ENCODE data around the gene ACTR2.

Gene ACTR2

DNA sequence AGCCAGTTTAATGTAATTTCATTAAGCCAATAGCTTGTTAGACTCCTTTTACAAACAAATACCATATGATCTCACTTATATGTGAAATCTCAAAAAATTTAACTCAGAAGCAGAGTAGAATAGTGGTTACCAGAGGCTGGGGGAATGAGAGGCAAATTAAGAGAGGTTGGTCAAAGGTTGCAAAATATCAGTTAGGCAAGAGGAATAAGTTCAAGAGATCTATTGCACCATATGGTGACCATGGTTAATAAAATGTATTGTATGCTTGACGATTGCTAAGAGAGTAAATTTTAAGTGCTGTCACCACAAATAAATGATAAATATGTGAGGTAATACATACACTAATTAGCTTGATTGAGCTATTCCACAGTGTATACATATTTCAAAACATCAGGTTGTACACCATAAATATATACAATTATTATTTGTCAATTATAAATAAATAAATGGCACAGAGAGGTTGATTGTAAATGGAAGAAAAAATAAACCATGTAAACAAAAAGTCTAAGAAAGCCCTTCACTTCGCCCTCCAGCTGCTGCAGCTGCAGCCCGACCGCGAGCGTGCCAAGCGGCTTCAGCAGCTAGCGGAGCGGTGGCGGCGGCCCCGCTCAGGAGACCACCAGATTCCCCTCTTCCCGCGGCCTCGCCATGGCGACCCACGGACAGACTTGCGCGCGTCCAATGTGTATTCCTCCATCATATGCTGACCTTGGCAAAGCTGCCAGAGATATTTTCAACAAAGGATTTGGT, 23.0 kb upstream of the ACTR2 start:
- TF ChIP-seq, protein P1, sequence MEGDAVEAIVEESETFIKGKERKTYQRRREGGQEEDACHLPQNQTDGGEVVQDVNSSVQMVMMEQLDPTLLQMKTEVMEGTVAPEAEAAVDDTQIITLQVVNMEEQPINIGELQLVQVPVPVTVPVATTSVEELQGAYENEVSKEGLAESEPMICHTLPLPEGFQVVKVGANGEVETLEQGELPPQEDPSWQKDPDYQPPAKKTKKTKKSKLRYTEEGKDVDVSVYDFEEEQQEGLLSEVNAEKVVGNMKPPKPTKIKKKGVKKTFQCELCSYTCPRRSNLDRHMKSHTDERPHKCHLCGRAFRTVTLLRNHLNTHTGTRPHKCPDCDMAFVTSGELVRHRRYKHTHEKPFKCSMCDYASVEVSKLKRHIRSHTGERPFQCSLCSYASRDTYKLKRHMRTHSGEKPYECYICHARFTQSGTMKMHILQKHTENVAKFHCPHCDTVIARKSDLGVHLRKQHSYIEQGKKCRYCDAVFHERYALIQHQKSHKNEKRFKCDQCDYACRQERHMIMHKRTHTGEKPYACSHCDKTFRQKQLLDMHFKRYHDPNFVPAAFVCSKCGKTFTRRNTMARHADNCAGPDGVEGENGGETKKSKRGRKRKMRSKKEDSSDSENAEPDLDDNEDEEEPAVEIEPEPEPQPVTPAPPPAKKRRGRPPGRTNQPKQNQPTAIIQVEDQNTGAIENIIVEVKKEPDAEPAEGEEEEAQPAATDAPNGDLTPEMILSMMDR (IDR thresholded peaks at IDR 0.05; ENCODE audit: low read depth, low read length), result no peak
- TF ChIP-seq MYC (IDR thresholded peaks at IDR 0.05; ENCODE audit: low read depth, low read length) (no peak), POLR2A (IDR thresholded peaks at IDR 0.05; ENCODE audit: extremely low read depth, insufficient read length) (no peak)
- TF ChIP-seq, protein P2, sequence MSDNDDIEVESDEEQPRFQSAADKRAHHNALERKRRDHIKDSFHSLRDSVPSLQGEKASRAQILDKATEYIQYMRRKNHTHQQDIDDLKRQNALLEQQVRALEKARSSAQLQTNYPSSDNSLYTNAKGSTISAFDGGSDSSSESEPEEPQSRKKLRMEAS (IDR thresholded peaks at IDR 0.05; ENCODE audit: low read depth, low read length), result no peak
- DNase-seq (ENCODE audit: low read depth), result peak; percentile 82
- no peak overlapping the region for H3K4me3 ChIP-seq (ENCODE audit: low read depth, low read length)

DNA sequence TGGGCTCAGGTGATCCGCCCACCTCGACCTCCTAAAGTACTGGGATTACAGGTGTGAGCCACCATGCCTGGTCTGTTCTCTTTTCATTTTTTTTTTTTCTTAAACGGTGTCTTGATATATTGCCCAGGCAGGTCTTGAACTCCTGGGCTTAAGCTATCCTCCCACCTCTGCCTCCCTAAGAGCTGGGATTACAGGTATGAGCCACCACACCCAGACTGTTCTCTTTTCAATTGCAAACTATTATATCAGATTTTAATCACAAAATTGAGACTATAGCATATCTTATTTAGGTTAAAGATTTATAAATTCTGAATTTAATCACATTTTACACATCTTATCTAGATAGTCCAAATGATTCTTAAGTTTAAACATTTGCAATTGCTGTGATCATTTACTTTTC, 15.5 kb upstream of the ACTR2 start:
- no peak for DNase-seq (ENCODE audit: low read depth)
- TF ChIP-seq POLR2A (IDR thresholded peaks at IDR 0.05; ENCODE audit: extremely low read depth, insufficient read length), result no peak
- TF ChIP-seq, protein P1 (IDR thresholded peaks at IDR 0.05; ENCODE audit: low read depth, low read length), result no peak
- TF ChIP-seq, protein P2 (IDR thresholded peaks at IDR 0.05; ENCODE audit: low read depth, low read length), result no peak
- no peak for TF ChIP-seq MYC (IDR thresholded peaks at IDR 0.05; ENCODE audit: low read depth, low read length)
- H3K4me3 ChIP-seq (ENCODE audit: low read depth, low read length), result no peak overlapping the region

DNA sequence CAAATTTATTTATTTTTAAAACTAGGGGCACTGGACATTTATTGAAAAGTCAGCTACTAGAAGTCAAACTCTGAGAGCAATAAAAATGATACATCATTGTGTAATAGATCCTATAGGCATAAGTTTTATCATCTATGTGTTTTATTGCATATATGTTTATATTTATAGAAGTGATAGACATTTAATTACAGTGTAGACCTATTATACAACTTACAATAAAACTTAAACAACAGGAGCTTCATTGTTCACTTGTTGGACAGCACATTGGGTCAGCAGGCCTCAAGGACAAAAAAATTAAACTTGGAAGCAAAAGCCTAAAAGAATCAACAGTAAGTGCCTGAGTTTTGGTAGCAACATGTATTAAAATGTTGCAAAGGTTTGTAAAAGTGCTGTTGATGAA, 15.0 kb upstream of the ACTR2 start:
- TF ChIP-seq, protein P1 (IDR thresholded peaks at IDR 0.05; ENCODE audit: low read depth, low read length), result no peak
- no peak for TF ChIP-seq MYC (IDR thresholded peaks at IDR 0.05; ENCODE audit: low read depth, low read length)
- no peak for DNase-seq (ENCODE audit: low read depth)
- H3K4me3 ChIP-seq (ENCODE audit: low read depth, low read length), result no peak overlapping the region

GRCh38 chr2:65213035-65213434, 14.6 kb upstream of the ACTR2 start:
- no peak overlapping the region for H3K4me3 ChIP-seq (ENCODE audit: low read depth, low read length)
- TF ChIP-seq, protein P1 (IDR thresholded peaks at IDR 0.05; ENCODE audit: low read depth, low read length), result no peak
- DNase-seq (ENCODE audit: low read depth), result no peak

- H3K4me3 ChIP-seq (ENCODE audit: low read depth, low read length), result no peak overlapping the region
- no peak for DNase-seq (ENCODE audit: low read depth)
- TF ChIP-seq POLR2A (IDR thresholded peaks at IDR 0.05; ENCODE audit: extremely low read depth, insufficient read length) (no peak), MYC (IDR thresholded peaks at IDR 0.05; ENCODE audit: low read depth, low read length) (no peak)
- TF ChIP-seq, protein P2 (IDR thresholded peaks at IDR 0.05; ENCODE audit: low read depth, low read length), result no peak
- TF ChIP-seq, protein P1 (IDR thresholded peaks at IDR 0.05; ENCODE audit: low read depth, low read length), result no peak
These were observed 13.3 kb upstream of the ACTR2 start for GRCh38 chr2:65214361-65214760.

GRCh38 chr2:65214843-65215242, 12.8 kb upstream of the ACTR2 start:
- TF ChIP-seq, protein P2 (IDR thresholded peaks at IDR 0.05; ENCODE audit: low read depth, low read length), result no peak
- TF ChIP-seq POLR2A (IDR thresholded peaks at IDR 0.05; ENCODE audit: extremely low read depth, insufficient read length) (no peak), MYC (IDR thresholded peaks at IDR 0.05; ENCODE audit: low read depth, low read length) (no peak)
- TF ChIP-seq, protein P1 (IDR thresholded peaks at IDR 0.05; ENCODE audit: low read depth, low read length), result no peak
- no peak for DNase-seq (ENCODE audit: low read depth)
- no peak overlapping the region for H3K4me3 ChIP-seq (ENCODE audit: low read depth, low read length)
